HuH-7 (cell line): ENCODE results near the gene LAMA4.

Experiments used
- DNase-seq: peaks from one replicate; pipeline ENCODE4 v3.0.0; 2011; ENCODE audit warnings: low spot score

Gene LAMA4, protein sequence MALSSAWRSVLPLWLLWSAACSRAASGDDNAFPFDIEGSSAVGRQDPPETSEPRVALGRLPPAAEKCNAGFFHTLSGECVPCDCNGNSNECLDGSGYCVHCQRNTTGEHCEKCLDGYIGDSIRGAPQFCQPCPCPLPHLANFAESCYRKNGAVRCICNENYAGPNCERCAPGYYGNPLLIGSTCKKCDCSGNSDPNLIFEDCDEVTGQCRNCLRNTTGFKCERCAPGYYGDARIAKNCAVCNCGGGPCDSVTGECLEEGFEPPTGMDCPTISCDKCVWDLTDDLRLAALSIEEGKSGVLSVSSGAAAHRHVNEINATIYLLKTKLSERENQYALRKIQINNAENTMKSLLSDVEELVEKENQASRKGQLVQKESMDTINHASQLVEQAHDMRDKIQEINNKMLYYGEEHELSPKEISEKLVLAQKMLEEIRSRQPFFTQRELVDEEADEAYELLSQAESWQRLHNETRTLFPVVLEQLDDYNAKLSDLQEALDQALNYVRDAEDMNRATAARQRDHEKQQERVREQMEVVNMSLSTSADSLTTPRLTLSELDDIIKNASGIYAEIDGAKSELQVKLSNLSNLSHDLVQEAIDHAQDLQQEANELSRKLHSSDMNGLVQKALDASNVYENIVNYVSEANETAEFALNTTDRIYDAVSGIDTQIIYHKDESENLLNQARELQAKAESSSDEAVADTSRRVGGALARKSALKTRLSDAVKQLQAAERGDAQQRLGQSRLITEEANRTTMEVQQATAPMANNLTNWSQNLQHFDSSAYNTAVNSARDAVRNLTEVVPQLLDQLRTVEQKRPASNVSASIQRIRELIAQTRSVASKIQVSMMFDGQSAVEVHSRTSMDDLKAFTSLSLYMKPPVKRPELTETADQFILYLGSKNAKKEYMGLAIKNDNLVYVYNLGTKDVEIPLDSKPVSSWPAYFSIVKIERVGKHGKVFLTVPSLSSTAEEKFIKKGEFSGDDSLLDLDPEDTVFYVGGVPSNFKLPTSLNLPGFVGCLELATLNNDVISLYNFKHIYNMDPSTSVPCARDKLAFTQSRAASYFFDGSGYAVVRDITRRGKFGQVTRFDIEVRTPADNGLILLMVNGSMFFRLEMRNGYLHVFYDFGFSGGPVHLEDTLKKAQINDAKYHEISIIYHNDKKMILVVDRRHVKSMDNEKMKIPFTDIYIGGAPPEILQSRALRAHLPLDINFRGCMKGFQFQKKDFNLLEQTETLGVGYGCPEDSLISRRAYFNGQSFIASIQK (N-terminal part only)

DNA sequence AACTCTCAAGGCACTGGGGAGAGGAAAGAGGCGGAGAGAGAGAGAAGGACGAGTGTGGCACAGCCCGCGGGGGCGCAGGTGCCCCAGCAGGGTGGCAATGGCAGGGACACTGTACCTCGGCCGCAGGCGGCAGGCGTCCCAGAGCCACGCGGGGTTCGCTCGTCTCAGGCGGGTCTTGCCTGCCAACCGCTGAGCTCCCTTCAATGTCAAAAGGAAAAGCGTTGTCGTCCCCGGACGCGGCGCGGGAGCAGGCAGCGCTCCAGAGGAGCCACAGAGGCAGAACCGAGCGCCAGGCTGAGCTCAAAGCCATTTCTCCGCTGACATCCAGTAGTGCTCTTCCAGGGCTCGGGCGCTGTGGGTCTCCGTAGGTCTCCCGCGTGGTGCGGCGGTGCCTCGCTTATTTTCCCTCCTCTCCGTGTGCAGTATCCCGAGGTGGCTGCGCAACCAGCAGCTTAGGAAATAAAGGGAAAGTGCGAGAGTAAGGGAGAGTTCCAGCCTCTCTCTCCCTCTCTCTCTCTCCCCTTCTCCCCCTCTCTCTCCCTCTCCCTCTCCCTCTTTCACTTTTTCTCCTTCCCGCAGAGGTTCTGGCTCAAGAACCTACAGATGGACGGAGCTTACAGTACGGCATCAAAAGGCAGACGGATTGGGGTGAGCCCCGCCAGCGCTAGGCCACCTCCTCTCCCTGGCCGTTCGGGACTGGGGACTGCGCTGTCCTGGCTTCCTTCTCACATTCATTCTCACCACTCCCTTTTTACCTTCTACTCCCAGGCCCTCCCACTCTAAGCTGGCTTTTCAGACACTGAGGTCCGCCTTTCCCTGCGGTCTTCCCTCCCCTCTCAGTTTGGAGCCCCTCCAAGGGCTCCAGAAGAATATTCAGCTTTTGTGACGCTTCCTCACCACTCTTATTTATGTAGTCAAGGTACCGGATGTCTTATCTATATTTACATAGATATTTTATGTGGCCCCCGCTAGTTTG lies at the start of gene LAMA4:
Gene LAMA4, minus strand, starts transcription at position 727 of the 976 bp plus-strand sequence. Its CDS starts 417 bp downstream, at position 310.
- peak; percentile 54 for DNase-seq

DNA sequence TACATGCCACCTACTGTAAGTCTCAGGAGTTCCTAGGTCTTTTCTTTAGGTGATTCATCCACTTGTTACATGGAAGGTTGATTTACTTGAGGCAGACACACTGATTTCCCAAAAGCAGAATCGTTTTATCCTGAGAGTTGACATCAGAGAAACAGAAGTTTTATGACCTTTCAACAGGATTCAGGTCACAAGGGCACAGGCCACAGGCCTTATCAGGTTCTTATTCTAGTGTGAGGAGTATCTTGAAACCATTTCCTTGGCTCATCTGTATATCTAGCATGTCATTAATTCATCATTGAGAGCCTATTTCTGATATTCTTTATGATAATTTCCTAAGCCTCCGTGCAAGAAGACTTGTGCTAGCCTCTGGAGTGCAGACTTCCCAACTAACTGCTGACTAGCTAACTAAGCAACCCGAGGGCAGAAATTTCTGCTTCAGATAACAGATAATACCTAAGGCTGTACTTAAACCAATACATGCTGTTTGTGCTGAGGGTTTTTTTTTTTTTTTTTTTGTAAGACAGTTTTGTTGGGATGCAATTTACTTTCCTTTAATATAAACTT lies 47.9 kb upstream of the LAMA4 start:
- DNase-seq = no peak

DNA sequence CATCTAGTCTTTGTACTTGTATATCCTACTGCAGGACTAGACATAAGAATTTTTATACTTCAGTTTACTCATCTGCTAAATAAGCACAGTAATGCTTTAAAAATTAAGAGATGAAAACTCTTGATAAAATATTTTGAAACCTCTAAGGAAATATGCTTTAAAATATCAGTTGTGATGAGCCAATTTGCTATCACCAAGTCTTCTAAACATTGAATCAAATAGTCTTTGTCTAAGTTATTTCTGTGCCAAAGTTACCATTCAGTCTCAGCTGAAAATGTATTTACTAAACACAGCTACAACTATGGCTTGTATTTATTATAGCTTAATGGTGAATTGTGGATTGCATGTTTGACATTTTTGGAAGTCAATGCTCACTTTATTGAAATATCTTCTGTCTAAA lies 46.5 kb upstream of the LAMA4 start:
- DNase-seq = no peak

DNA sequence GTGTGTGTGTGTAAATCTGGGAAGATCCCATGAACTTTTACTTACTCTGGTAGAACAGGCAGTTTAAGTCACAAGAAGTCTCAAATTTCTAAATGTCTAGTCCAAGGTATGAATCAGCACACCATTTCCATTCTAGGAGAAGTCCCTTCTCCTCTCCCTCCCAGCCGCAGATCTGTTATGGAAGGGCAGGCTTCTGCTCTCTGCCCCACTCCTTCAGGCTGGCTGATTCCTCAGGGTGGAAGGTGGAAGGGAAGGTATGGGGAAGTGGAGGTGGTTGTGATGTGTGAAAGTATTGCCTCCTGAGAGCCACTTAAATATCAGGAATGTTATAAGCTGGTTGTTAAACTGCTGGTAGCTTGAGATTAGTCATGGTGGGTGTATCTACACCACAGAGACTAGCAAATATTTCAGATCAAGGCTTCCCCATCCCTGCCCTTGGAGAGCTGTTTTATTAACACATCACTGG lies 44.5 kb upstream of the LAMA4 start:
- no peak for DNase-seq

DNA sequence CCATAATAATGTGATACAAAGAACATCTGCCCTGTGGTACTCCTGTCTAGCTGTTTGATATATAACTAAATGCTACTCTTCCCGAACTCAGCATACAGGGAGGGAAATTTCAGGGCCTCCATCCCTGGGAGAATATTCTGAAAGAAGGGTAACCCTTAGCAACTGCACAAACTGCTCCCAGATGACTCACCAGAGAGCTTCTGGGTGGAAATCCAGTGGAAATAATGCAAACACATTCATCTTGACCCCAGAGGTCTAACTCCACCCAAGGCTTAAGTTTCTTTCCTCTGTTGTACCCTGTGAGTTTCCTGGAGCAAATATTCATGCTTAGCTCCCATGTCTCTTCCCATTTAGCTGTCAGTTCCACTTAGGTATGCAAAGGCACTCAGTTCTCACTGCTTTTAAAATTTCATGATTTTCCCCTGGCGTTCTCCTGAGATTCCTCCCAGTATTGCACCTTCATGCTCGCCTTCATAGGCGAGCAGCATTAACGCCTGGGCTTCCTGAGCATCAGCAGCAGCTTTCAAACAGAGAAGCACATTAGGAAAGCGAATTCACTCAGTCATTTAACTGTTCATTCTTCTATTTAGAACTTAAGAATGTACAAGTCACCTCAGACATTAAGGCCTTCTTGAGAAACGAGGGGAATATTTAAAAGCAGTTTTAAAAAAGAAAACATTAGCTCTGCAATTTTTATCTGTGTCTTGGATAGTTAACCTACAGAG lies 43.8 kb upstream of the LAMA4 start:
- no peak for DNase-seq

DNA sequence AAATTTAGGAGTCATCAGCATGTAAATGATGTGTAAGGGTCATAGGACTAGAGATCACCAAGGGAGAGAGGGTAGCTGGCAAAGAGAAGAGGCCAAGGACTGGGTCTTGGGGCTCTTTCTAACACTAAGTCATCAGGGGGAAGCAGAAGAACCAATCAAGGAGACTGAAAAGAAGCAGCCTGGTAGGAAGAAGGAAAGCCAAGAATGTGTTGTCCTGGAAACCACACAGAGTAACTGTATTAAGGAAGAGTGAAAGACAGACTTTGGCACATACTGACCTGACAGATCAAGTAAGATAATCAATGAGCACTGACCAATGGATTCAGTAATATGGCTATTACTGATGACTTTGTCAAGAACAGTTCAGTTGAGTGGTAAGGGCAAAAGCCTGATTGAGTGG lies 42.3 kb upstream of the LAMA4 start:
- no peak for DNase-seq

DNA sequence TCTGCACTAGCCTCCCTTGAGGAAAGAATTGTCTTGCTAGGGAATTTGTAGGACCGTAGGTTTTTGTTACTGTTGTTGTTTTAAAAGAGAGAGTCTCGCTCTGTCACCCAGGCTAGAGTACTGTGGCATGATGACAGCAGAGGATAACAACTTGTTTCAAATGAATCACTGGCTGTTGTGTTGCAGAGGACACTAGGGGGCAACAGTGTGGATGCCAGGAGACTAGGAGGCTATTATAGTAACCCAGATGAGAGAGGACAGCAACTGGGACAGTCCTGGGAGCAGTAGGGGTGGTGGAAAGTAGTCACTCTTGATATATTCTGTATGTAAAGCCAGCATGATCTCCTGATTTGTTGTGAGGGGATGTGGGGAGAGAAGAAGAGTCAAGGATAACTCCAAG lies 41.8 kb upstream of the LAMA4 start:
- DNase-seq = peak; percentile 61

DNA sequence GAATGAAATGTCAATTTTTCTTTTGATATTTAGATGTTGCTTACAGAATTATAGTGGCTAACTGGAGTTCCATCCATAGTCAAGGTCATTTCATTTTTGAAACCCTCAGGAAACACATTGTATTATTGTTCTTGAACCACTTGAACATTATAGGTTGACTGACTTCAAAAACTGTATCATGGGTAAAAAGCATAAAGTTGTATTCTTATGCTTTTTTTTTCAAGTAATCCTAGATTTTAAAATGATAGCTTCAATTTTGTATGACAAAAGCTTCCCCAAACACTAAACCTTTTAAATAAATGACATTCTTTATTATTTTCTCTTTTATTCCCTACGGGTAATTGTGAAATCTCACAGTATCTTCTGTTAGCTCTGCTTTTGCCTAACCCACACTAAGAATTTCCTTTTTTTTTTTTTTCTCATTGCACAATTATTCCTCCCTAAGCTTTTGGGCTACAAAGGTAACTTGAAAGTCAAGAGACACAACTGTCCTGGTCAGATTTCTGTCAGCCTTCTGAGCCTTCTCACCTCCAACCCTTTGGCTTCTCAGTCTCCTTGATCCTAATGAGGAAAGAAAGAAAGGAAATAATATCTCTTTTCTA lies 36.9 kb upstream of the LAMA4 start:
- no peak for DNase-seq

DNA sequence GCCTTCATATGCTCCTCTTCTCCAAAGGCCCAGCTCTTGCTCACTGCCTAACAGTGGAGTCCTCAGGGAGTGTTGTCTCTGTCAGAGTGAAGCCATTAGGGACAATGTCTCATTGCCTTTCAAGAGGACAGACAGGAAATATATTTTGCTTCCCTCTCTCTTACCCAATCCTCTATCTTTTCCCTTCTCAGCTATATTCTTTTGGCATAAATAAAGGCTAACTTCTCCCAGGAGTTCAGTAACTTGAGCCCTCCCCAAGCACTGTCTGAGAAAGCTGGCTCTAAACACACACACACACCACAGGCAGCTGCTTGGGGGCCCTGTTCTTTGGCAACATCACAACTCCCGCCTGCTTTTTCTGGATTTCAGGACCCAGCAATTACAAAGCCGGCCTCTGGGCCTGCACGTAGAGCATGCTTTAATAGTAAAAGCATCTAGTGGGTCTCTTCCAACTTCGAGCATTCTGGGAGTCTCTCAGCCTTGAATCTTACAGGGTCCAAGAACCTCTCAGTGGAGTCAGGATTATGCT lies 34.7 kb upstream of the LAMA4 start:
- DNase-seq = no peak

DNA sequence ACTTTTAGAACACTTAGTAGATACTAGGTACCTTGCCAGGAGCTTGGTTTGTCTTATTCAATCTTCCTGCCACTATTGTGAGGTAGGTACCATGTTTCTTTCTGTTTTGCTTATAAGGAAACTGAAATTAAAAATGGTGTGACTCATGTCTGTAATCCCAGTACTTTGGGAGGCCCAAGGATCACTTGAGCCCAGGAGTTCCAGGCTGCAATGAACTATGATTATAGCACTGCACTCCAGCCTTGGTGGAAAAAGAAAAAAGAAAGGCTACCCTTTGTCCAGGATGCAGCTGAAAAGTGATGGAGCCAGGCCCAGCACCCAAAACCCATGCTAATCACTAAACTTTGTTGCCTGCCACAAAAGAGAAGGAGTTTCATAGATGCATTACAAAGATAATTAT lies 34.1 kb upstream of the LAMA4 start:
- no peak for DNase-seq

DNA sequence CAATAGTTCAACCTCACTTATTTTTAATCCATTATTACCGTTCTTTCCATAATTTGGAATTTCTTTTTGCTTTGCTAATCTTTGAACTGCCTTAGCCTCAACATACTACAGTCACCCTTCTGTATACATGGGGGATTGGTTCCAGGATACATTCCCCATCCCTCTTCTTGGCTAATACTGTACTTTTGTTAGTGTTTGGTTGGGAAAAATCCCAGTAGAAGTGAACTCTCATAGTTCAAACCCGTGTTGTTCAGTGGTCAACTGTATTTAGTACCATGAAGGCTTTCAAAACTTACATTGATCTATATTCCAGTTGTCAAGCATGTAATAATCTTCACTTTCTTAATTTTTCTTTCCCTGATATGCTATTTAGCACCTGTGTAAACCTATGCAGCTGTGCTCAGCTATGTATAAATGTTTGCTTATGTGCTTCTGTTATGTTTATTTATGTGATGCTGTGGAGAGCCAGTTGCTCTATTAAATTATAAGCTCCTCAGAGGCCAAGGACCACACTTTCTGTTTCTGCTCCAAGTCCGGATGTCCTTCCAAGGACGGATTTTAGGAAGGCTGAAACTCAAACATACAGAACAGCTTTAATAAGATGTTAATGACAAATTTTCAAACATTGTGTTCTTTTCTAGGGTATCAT lies 33.3 kb upstream of the LAMA4 start:
- no peak for DNase-seq

DNA sequence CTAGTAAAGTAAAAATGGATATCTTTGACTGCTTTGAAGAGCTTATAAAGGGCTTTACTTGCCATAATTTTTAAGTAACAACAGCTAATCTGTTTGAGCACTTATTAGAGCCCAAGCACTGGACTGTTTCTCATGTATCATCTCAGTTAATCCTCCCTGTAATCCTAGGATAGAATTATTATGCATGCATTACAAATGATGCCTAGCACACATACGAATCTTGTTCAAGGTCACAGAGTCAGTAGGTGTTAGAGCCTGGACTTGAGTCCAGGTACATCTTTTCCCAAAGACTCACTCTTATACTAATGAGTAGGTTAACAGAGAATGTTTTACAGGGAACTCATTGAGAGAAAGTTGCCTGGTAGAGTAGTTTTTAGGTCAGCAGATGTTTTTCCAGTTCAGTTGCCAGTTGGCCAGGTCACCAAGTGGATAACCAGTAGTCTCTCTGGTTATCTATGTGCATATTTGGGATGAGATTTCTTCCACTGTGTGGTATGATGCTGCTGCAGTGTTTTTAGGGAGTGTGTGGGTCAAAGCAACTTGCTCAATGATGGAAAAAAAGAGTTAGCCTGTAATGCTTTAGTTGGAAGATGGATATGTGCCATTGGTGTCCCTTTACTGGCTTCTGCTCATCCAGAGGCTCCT lies 32.3 kb upstream of the LAMA4 start:
- DNase-seq = no peak

DNA sequence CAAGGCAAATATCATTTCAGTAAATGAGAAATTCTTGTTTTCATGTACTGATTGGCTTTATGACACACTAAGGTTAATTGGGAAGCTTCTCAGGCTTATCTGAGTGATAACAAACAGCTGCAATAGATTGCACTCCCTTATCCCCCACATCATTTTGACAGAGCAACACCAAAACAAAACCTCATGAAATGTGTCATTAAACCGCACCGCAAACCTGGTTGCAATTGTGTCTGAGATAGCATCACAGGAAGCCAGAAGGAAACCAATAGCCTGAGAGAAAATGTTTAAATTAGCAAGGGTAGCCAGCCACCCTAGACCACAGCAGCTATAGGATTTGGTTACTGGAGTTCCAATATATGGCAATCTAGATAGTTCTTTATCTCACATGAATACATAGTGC lies 31.6 kb upstream of the LAMA4 start:
- DNase-seq = no peak

DNA sequence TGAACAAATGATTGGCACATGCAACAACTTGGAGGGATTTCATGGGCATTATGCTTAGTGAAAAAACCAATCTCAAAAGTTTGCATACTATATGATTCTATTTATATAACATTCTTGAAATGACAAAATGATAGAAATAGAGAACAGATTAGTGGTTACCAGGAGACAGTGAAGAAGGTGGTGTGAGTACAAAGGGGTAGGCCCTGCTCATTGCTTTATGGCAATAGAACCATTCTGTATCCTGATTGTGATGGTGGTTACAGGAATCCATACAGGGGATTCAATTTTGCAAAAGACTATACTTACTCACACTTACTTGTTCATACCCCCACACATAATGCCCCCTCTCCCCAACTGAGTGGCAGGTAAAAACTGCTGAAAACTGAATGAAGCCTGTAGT lies 30.2 kb upstream of the LAMA4 start:
- no peak for DNase-seq

DNA sequence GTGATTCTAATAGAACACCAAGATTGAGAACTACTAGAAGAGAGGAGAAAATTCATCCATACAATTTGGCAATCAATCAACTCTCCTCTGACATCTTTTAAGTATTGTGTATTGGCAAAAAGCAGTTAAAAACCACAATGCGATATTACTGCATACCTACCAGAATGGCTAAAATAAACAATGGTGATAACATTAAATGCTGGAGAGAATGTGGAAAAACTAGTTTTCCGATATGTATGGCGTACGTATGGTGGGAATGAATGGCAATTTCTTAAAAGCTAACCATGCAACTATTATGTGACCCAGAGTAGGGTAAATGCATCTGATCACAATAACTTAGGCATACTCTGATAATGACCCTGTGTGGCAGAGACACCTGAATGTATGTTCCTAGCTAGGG lies 29.3 kb upstream of the LAMA4 start:
- no peak for DNase-seq

DNA sequence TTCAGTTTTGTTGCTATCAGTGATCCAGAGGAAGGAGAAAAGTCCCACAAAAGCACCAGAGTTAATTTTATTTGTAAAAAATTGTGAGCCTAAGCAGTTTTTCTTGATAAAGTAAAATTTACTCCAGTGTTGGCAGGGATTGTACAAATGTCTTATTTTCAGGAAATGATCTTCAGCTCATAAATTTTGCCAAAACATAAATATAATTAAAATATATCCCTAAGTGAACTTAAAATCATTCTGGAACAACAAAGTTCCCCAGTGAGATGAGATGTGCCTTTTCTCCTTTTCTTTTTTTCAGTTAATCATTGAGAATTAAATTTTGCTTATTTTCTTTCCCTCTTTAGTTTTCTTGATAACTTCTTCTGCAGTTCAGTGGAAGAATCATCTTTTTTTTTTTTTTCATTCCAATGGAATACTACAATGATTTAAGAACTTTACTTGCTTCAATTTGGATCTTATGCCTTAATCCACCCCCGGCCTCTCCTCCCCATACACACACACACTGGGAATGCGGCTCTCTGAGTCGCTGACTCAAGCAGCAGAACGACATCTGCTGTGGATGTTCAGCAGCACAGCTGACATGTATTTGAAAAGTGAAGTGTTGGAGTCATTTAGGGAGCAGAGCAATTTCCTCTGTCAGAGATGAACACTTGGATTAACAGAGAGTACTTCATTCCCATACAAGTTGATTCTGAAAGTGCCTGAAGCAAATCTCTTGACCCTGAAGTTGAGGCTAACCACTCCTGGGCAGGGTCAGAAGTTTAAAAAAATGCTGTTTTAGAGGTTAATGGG lies 27.7 kb upstream of the LAMA4 start:
- DNase-seq = no peak
